Dedifferentiated amniotic fluid mesenchymal stem cell (primary cell): ENCODE data around the gene COMTD1.
A peak's percentile ranks its signal among the peaks of the same experiment; 100 is the strongest.

Experiments
- DNase-seq: peaks from one replicate; pipeline ENCODE4 v3.0.0-alpha.2; 2016; ENCODE audit errors: extremely low spot score

Gene COMTD1

GRCh38 chr10:75235375-75236177 is at the start of gene COMTD1:
Gene COMTD1, minus strand, starts transcription at chr10:75235957. Its CDS starts 29 bp downstream, at chr10:75235928.
- peak; percentile 70 for DNase-seq

GRCh38 chr10:75283671-75284470 is 48.1 kb upstream of the COMTD1 start:
- DNase-seq: peak; percentile 52

DNA sequence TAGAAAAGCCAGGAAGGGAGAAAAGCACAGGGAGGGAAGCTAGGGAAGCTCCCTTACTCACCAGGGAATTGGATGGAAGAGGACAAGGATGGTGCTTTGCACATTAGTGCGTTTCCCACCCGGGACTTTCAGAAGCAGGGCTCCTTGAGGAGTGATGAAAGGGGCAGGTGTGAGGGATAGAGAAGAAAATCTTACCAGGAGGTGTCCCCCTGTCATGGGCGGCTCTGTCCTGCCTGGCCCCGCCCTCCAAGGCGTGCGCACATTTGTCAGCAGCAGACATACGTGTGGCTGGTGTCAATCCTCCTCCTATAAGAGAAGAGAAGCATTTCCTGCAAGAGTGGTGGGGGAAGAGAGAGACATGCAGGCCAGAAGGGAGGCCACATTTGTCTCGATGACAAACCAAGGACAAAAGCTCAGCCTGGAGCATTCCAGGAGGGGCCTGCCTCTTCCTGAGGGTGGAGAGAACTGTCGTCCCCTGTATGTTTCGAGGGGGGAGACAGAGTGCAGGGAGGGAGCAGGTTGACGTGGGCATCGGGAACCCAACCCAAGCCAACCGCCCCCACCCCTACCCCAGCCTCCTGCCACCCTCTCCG is 47.4 kb upstream of the COMTD1 start:
- DNase-seq: no peak

GRCh38 chr10:75281974-75282373 is 46.2 kb upstream of the COMTD1 start:
- DNase-seq: no peak

- no peak for DNase-seq
These were observed 44.5 kb upstream of the COMTD1 start for GRCh38 chr10:75280236-75280635.

DNA sequence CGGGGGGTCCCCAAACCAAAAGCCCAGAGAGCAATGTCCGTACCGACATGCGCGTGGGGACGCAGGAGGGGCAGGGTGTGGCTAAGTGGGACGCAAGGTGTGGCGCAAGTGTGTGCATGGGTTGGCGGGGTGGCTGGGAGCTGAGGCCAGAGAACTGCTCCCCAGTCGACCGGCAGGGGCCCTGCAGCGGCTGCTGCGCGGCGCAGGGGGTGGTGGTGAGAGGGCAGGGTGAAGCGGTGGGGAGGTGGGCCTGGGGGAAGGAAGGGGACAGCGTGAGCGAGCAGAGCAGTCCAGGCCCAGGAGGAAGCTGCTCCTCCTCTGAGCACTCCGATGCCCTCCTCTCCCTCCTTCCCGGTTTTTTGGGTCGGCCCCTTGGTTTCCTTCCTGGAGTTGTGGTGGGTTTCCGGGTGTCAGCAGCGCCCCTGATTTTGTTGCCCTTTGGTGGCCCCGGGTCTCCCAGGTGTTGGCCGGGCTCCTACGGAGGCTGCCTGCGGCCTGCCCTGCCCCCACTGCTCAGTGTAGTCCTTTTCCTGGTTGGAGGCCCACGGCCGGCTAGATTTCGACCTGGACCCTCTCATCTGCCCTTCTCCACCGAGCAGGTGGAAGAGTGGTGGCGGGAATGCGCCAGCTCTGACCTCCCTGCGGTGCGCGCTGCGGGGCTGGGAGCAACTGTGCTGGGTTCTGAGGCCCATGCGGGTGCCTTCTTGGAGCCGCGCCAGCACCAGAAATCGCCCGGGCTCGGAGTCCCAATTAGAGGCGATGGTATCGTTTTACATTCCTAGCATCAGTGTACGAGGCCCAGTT is 40.5 kb upstream of the COMTD1 start:
- DNase-seq: no peak

- DNase-seq: no peak
These were observed 37.1 kb upstream of the COMTD1 start for GRCh38 chr10:75272896-75273295.

GRCh38 chr10:75272094-75272493 is 36.3 kb upstream of the COMTD1 start:
- no peak for DNase-seq

- no peak for DNase-seq
These were observed 33.8 kb upstream of the COMTD1 start for GRCh38 chr10:75269605-75270004.

DNA sequence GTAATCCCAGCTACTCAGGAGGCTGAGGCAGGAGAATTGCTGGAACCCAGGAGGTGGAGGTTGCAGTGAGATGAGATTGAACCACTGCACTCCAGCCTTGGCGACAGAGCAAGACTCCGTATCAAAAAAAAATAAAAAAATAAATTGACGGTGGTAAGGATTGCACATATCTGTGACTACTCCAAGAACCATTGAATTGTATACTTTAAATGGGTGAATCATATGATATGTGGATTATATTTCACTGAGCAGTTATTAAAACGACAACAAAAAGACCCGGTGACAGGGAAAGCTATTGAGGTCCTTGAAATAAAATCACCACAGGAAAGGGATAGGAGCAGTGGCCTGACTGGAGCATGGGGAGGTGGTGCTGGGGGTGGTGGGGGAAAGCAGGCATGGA is 31.2 kb upstream of the COMTD1 start:
- no peak for DNase-seq

GRCh38 chr10:75265856-75266255 is 30.1 kb upstream of the COMTD1 start:
- DNase-seq: no peak

- no peak for DNase-seq
These were observed 28.0 kb upstream of the COMTD1 start for GRCh38 chr10:75263806-75264205.

DNA sequence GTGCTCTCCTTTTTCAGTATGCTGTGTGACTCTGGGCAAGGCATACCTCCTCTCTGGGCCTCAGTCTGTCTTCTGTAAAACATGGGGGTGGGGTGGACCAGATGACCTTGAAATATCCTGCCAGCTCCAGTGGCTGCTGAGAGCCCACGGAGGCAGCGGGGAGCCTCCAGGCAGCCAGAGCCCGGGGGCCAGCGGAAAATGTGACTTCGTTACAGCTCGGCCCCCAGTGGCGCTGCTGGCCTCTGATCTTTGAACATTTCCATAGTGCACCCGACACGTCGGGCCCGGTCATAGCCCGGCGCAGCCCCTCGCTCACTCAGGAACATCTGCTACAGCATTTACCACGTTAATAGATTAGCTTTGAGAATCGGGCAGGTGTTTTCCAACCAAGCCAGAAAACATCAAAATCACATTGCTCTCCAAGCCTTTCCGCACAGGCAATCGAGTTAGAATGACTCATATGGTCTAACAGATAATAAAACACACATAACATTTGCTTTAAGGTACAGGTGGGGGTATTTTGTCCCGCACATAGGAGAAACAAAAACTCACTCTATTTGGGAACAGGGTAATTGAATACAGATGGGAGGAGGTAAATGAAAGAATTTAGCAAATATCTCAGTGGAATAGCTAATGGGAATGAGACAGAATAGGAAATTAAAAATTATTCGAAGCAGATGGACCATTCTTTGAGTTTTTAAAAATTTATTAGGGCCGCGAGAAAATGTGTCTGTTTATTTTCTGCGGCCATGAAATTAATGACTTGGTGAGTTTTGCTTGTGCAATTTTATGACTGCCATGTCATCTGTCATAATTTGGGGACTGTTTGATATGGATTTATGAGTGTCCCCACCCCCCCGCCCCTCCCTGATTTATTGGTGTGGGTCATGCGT is 26.3 kb upstream of the COMTD1 start:
- DNase-seq: no peak

DNA sequence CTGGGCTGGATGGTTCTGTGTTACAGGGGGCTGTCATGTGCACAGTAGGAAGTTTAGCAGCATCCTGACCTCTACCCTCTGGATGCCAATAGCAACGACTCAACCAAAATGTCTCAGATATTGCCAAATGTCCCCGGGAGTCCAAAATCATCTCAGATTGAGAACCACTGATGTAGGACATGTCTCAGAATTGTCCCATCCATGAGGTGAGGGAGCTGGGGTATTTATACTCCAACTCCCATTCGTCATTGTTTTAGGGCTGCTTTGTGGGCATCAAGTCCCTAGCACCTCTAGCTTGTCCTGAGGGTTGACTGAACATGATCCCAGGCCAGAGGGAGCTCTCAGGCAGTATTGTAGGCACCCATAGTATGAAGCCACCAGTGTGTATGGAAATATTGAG is 25.2 kb upstream of the COMTD1 start:
- no peak for DNase-seq

- DNase-seq: no peak
These were observed 19.0 kb upstream of the COMTD1 start for GRCh38 chr10:75254739-75255138.

DNA sequence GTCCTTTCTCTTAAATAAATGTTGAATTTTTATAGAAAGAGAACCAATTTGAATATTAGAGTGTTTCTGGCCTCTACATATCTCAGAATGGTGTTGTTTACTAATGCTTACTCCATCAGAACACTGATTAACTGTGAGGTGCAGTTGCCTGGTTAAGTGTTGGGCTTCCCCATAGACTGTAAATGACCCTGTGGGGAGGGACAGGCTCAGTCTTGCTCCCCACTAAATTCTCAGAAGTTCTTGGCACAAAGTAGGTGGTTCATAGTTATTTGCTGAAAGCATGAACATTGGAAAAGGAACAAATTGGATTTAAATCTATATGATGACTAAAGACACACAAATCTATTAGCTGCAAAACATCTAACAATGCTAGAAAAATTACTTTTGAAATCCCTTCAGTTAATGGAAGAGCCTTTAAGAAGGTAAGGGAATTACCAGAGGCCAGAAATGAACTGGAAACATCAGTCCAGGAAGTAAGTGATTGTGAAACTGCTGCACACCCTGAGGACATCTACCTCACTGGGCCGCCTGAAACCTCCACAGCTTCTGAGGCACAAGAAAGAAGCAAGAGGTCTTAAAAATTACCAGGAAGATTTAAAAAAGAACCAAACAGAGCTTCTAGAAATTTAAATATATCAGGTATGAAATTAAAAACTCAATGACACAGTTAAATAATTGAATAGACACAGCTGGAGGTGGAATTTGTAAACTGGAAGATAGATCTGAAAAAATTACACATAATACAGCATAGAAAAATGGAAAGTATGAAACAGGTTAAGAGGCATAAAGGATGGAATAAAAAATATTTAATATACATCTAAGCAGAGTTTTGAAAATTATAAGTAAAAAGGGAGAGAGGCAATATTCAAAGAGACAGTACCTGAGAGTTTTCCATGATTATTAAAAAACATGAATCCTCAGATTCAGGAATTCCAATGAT is 17.8 kb upstream of the COMTD1 start:
- DNase-seq: no peak

DNA sequence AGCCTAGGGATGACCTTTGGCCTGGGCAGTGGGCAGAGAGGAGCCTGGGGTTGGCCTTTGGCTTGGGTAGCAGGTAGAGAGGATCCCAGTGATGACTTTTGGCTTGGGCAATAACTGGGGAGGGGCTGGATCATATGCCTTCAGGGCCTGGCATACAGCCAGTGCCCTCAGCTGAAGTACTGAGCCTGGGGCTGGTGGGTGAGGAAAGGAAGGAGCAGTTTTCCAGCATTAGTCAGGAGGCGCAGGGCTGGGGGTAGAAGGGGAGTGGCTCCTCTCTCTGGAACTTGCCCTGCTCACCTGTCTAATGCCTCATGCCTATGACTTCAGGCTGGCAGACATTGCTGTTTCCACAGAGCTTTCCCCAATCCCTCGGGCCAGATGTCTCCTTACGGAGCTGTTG is 15.2 kb upstream of the COMTD1 start:
- no peak for DNase-seq

DNA sequence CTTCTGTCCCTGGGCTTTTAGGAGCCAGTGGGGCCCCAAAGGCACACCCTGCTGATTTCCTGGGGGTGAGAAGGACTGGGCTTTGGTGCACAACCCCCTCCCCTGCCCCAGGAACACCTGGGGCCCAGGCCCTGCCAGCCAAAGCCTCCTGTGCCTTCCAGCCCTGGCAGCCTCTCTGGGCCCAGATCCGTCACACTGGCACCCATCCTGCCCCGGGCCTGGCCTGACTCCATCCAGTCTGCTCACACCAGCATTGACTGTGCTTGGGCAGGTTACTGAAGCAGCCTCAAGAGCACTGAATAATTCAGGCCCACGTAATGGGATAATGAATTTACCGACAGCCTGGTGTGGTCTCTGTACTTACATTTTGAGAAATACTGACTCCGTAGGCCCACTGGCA is 12.0 kb upstream of the COMTD1 start:
- no peak for DNase-seq

- DNase-seq: no peak
These were observed 10.7 kb upstream of the COMTD1 start for GRCh38 chr10:75246506-75246905.
